HG02970 (cell line): Measurements from ENCODE around the gene EEPD1.
"Not testable (repeated sequence)": the region's sequence is repeated elsewhere in the genome, so short reads cannot be mapped to it uniquely, and the experiment has no call there.

ENCODE experiments used
- ATAC-seq: cut with Tn5 transposase; IDR thresholded peaks from one replicate; pipeline ENCODE4 v1.9.1; 2021; ENCODE audit warnings: mild to moderate bottlenecking, moderate library complexity, moderate number of reproducible peaks; ENCODE audit not compliant: unreplicated experiment, low FRiP score

EEPD1 gene

GRCh38 chr7:36128448-36129047, 24.5 kb upstream of the EEPD1 start:
- no peak for ATAC-seq

DNA sequence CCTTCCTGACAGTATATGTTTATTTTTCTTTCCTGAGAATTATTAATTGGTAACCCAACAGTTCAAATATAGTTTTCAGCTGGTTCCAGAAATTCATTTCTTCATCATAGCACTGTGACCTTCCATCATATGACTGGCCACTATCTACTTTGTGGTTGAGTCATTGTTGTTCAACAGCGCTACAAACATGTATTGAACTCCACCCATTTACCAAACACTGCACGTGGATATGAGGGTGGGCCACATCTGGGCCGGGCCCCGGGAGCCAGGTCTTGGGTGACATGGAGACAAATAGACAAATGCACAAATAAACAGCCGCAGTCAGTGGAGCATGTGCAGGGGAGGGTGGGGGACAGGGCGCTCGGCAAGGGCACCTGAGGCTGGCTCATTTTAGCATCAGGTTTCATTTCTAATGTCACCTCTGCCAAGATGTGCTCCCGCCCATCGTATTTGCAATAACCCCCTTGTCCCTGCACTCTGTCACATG, 24.0 kb upstream of the EEPD1 start:
- no peak for ATAC-seq

DNA sequence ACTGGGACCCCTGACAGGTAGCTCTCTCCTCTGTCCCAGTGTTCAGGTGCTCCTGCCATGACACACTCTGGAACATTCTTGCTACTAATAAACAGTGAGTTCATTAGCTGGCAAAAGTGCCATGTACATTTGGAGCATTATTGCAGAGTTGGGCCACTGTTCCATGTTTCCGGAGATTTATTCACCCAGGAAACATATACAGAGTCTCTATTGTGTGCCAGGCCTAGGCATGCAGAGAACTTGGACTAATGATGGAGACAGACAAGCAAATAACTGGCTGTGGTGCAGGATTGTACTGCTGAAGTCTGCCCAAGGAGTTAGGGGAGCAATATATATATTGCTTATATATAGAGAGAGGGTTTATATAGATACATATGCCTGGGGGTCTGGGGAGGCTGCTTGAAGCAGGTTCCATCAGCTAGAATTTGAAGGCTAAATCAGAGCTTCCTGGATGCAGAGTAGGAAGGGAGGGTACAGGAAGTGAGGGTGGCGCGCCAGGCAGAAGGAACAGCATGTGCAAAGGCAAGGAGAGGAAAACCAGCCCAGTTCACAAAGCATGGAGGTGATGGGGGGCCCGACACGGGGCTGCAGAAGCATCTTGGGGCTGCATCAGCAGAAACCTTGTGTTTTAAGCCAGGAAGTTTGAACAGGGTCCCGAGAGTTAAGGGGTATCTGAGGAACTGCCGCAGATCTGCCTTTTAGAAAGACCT, 22.7 kb upstream of the EEPD1 start:
- ATAC-seq, result no peak

DNA sequence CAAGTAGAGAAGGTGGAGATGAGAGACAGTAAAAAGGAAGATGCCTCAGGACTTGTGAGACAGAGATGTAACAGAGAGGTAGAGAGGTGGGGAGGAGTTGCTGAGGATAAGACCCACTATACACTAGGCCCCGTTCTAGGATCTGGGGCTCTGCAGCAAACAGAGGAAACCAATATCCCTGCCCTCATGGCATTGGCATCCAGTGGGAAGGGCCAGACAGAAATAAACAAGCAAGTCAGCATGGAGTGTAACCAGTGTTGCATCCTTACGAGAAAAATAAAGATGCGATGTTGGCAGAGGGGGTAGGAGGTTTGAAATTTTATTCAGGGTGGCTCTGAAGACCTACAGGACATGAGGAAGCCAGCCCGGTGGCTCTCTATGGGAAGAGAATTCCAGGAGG, 22.0 kb upstream of the EEPD1 start:
- no peak for ATAC-seq

- ATAC-seq, result no peak
Measured at GRCh38 chr7:36131499-36131898, 21.6 kb upstream of the EEPD1 start.

DNA sequence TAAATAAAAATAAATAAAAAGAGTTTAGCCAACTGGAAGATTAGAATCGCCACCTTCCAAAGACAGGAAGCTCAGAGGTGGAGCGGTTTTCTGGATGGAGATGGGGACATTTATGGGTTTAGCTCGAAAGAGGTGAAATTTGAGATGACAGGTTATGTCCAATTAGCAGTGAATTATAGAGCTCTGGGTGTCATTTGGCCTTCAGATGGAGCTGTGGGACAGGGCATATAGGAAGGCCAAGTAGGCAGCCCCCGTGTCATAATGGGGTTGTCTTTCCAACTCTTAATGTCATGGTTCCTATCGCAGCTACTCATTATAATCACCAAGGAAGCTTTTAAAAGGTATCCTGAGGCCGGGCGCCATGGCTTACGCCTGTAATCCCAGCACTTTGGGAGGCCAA, 21.0 kb upstream of the EEPD1 start:
- no peak for ATAC-seq

DNA sequence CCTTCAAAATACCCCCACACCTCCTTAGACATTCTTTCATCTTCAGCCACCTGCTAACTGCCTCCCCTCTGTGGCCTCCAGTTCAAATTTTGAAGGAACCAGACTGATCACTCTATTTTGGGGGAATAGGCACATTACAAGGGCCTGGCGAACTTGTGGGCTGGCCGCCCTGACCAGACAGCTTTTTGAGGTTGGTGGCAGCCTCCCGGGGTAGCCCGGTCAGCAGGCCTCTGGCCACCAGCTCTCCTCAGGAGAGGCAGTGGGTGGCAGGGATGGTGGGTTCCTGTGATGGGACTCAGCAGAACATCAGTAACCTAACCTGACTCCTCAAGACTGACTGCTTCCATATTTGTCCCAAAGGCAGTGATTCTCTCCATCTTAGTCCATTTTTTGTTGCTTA, 17.4 kb upstream of the EEPD1 start:
- no peak for ATAC-seq

GRCh38 chr7:36137258-36137657, 15.8 kb upstream of the EEPD1 start:
- no peak for ATAC-seq

GRCh38 chr7:36137754-36138153, 15.3 kb upstream of the EEPD1 start:
- no peak for ATAC-seq

DNA sequence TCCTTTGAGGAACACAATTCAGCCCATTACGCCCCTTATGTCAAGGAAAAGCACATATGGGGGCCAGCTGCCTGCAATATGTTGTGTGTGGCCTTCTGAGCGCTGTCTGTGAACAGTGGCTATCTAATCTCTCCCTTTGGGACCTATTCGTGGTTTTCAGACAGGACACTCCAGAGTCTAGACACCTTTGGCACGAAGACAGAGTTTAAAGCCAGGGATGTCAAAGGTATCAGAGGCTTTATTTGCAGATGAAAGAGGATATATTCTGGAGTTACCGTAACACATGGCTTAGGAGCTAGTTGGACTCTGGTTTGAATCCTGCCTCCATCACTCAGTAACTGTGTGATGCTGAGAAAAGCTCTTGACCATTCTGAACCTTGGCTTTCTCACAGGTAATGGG, 14.8 kb upstream of the EEPD1 start:
- ATAC-seq, result no peak

- no peak for ATAC-seq
Measured at GRCh38 chr7:36141351-36141750, 11.7 kb upstream of the EEPD1 start.

- no peak for ATAC-seq
Measured at GRCh38 chr7:36141850-36142249, 11.2 kb upstream of the EEPD1 start.

DNA sequence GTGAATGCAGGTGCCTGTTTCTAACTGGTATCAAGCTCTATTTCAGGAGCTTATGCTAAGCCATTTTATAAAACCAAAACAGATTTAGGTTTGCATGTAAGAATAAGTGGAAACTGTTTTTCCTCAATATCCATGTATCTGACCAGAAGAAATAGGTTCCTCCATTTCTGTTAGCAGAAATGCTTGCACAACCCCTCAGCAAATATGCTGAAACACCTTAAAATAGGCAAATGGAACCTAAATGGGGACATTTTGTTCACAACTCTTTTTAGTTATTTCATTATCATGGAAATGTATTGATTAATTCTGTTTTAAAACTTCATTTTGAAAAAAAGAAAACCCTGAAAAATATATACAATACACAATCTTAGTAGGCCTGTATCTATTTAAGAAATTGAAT, 8.9 kb upstream of the EEPD1 start:
- no peak for ATAC-seq

DNA sequence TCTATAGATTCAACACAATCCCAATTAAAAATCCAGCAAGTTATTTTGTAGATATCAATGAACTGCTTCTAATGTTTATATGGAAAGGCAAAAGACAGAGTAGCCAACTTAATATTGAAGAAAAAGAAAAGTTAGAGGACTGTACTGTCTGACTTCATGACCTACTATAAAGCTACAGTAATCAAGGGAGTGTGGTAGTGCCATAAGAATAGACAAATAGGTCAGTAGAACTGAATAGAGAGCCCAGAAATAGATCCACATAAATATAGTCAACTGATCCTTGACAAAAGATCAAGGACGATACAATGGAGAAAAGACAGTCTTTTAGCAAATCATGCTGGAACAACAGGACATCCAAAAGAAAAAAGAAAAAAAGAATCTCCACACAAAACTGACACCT, 7.4 kb upstream of the EEPD1 start:
- no peak for ATAC-seq

DNA sequence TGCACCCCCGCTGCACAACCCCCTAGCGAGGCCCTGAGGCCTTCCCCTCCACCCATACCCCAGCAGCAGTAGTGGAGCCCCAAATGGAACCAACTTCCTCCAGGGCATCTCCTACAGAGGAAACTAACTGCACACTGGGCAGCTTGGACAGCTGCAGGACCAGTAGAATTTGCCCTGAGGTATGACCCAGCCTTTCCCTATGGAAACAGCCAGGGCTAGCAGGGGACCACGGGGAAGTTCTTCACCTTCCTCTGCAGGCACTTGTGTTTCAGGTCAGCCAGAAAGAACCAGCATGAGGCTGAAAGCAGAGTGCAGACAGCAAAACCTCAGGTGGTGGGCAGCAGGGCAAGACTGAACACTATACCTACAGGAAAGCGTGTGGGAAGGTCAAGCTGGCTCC, 5.7 kb upstream of the EEPD1 start:
- no peak for ATAC-seq

GRCh38 chr7:36148422-36149065, 4.5 kb upstream of the EEPD1 start:
- no peak for ATAC-seq

GRCh38 chr7:36149240-36149639, 3.8 kb upstream of the EEPD1 start:
- ATAC-seq, result not testable (repeated sequence)

GRCh38 chr7:36149694-36150452, 3.2 kb upstream of the EEPD1 start:
- no peak for ATAC-seq

GRCh38 chr7:36151921-36152755, 916 bp upstream of the EEPD1 start:
- ATAC-seq, result no peak

GRCh38 chr7:36153571-36154097, 580 bp downstream of the EEPD1 start:
- ATAC-seq, result peak; percentile 7
